ENCODE data around the gene PCDHGA4.

The PCDHGA4 gene

GRCh38 chr5:141366016-141366896 is 11.4 kb downstream of the PCDHGA4 start:
- H3K4me1 ChIP-seq (ENCODE audit: control insufficient read depth in 1 of 2, insufficient read depth in 1 of 2, low read depth in 1 of 2, low read length in 1 of 2) = no peaks in the 10 kb centered on the region
- H3K4me3 ChIP-seq (ENCODE audit: low read depth in 1 of 2, low read length in 1 of 2) = no peak overlapping the region
- H3K27ac ChIP-seq = no peak overlapping the region
- no peaks in the 10 kb centered on the region for H3K36me3 ChIP-seq
- TF ChIP-seq, protein P1, sequence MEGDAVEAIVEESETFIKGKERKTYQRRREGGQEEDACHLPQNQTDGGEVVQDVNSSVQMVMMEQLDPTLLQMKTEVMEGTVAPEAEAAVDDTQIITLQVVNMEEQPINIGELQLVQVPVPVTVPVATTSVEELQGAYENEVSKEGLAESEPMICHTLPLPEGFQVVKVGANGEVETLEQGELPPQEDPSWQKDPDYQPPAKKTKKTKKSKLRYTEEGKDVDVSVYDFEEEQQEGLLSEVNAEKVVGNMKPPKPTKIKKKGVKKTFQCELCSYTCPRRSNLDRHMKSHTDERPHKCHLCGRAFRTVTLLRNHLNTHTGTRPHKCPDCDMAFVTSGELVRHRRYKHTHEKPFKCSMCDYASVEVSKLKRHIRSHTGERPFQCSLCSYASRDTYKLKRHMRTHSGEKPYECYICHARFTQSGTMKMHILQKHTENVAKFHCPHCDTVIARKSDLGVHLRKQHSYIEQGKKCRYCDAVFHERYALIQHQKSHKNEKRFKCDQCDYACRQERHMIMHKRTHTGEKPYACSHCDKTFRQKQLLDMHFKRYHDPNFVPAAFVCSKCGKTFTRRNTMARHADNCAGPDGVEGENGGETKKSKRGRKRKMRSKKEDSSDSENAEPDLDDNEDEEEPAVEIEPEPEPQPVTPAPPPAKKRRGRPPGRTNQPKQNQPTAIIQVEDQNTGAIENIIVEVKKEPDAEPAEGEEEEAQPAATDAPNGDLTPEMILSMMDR (IDR thresholded peaks at IDR 0.05) = no peak
- peaks cover 100% of the 10 kb centered on the region for H3K27me3 ChIP-seq
- peaks cover 43% of the 10 kb centered on the region for H3K9me3 ChIP-seq

DNA sequence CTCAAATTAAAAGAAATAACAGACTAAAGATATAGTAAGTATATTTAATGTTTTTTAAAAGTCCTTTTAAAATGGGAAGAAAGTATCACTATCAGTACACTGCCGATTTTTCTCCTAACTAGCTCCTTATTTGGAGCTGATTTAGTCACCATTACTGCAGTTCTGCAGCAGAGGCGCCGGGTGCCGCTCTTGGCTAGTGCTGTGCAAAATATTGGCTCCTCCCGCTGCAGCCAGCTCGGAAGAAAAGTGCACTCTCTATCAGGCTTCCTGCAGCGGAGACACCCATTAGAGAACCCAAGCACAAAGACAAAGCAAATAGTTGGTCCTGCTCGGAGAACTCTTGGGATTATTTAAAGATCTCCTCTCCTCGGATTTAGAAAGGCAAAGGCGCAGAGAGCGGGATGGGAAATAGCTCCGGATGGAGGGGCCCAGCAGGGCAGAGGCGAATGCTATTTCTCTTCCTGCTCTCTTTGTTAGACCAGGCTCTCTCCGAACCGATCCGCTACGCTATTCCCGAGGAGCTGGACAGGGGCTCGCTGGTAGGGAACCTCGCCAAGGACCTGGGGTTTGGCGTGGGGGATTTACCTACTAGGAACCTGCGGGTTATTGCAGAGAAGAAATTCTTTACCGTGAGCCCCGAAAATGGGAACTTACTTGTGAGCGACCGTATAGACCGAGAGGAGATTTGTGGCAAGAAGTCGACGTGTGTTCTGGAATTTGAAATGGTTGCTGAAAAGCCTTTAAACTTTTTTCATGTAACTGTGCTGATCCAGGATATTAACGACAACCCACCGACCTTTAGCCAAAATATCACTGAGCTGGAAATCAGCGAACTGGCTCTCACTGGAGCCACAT is 15.4 kb downstream of the PCDHGA4 start, which contains the start of gene PCDHGB3:
Gene PCDHGB3, plus strand, starts transcription at position 249 of the 855 bp plus-strand sequence. Its CDS starts 153 bp downstream, at position 402.
- H3K4me3 ChIP-seq (ENCODE audit: low read depth in 1 of 2, low read length in 1 of 2) = no peak within 1 kb of the TSS
- H3K4me1 ChIP-seq (ENCODE audit: control insufficient read depth in 1 of 2, insufficient read depth in 1 of 2, low read depth in 1 of 2, low read length in 1 of 2) = no peaks in the 10 kb centered on the region
- H3K27me3 ChIP-seq = peaks cover 100% of the 10 kb centered on the region
- H3K36me3 ChIP-seq = no peaks in the 10 kb centered on the region
- peaks cover 44% of the 10 kb centered on the region for H3K9me3 ChIP-seq
- no peak within 1 kb of the TSS for H3K27ac ChIP-seq
- TF ChIP-seq, protein P1 (IDR thresholded peaks at IDR 0.05) = no peak

- Histone ChIP-seq H3K36me3 (no peaks in the 10 kb centered on the region), H3K27ac (no peak overlapping the region), H3K4me1 (ENCODE audit: control insufficient read depth in 1 of 2, insufficient read depth in 1 of 2, low read depth in 1 of 2, low read length in 1 of 2) (no peaks in the 10 kb centered on the region), H3K9me3 (peaks cover 40% of the 10 kb centered on the region), H3K27me3 (peaks cover 97% of the 10 kb centered on the region), H3K4me3 (ENCODE audit: low read depth in 1 of 2, low read length in 1 of 2) (no peak overlapping the region)
- TF ChIP-seq, protein P1 (IDR thresholded peaks at IDR 0.05) = no peak
Observed at GRCh38 chr5:141371572-141372475, 17.0 kb downstream of the PCDHGA4 start.

DNA sequence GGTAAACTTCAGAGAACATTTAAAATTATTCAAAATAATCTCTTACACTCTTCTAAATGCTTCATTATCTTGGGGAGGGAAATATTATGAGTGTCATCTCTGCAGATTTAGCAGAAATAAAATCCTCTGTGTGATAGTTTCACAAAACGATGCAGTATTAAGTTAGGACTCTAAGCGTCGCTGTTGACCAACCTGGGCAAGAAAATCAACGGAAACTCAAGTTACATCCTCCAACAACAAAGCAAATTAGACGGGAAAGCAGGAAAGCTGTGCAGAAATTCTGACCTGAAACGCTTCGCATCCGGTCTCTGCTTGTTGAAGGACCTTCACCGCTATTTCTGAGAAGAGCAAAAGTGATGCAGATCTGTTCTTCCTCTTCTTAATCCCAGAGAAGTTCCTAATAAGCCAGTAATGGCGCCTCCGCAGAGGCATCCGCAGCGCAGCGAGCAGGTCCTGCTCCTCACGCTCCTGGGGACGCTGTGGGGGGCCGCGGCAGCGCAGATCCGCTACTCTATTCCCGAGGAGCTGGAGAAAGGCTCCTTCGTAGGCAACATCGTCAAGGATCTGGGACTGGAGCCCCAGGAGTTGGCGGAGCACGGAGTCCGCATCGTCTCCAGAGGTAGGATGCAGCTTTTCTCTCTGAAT is 19.0 kb downstream of the PCDHGA4 start, which contains the start of gene PCDHGA6:
Gene PCDHGA6, plus strand, starts transcription at position 219 of the 645 bp plus-strand sequence. Its CDS starts 193 bp downstream, at position 412.
- Histone ChIP-seq H3K4me3 (ENCODE audit: low read depth in 1 of 2, low read length in 1 of 2) (no peak within 1 kb of the TSS), H3K4me1 (ENCODE audit: control insufficient read depth in 1 of 2, insufficient read depth in 1 of 2, low read depth in 1 of 2, low read length in 1 of 2) (no peaks in the 10 kb centered on the region), H3K27ac (no peak within 1 kb of the TSS), H3K9me3 (peaks cover 39% of the 10 kb centered on the region), H3K27me3 (peaks cover 96% of the 10 kb centered on the region), H3K36me3 (no peaks in the 10 kb centered on the region)
- TF ChIP-seq, protein P1 (IDR thresholded peaks at IDR 0.05) = no peak
